Neural cell (in vitro differentiated cells): Measurements from ENCODE around the gene PRRX1.

Experiments used
- EZH2 ChIP-seq: fragments of 200-600, 300-800 bp; shearing (Covaris generic), sonication (generic); IDR thresholded peaks from 2 replicates; pipeline ENCODE4 v1.6.1; 2014; ENCODE audit warnings: antibody characterized with exemption, low read length, borderline replicate concordance, mild to moderate bottlenecking; ENCODE audit not compliant: insufficient read depth, poor library complexity, severe bottlenecking
- POLR2AphosphoS5 ChIP-seq: IDR thresholded peaks from 2 replicates; pipeline ENCODE4 v1.6.1; 2012
- RAD21 ChIP-seq: fragments of 450-650 bp; conservative IDR thresholded peaks from 2 replicates; pipeline ENCODE4 v1.6.1; 2014; ENCODE audit warnings: antibody characterized with exemption, mild to moderate bottlenecking, moderate library complexity
- TF ChIP-seq, protein P1 (sequence below): fragments of 450-650 bp; IDR thresholded peaks from 2 replicates; pipeline ENCODE4 v1.5.1; 2014; ENCODE audit warnings: antibody characterized with exemption, mild to moderate bottlenecking, moderate library complexity; ENCODE audit not compliant: poor library complexity, severe bottlenecking
- TF ChIP-seq, protein P2 (sequence below): IDR thresholded peaks from 2 replicates; pipeline ENCODE4 v1.6.1; 2012; ENCODE audit warnings: borderline replicate concordance

DNA sequence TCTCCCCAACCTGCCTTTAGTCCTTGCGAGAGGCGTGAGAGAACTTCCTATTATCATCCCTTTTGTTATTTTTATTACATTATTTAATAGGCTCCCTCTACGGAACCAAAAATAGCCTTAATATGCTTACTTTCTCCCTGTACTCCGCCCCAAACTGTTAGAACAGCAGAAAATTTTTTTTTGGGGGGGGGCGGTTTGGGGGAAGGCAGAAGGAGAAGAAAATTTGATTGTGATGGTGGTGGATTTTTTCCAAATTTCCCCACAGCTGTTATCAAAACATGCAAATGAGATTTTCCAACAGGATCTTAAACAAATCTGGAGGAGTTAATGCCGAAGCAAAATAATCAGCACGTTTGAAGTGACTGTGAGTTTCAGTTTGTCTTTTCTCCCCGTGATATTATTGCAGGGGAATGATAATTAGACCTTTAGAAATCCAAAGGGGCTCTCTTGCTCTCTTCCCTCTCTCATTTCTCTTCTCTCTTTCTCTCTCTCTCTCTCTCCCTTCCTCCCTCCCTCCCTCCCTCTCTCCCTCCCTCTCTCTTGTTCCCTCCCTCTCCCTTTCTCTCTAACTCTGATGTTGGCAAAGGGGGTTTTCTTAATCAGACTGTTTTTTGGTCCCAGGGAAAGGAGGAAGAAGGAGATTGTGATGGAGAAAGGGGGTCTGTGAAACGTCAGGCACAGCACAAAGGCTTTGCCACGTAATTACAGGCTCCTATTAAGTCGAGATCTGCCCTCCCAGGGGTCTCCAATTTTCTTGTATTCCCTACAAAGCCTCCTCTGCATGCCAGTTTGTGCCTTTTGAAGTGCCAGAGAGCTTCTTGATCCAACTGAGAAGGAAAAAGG, 1.1 kb upstream of the PRRX1 start:
- no peak for TF ChIP-seq RAD21
- TF ChIP-seq, protein P1, sequence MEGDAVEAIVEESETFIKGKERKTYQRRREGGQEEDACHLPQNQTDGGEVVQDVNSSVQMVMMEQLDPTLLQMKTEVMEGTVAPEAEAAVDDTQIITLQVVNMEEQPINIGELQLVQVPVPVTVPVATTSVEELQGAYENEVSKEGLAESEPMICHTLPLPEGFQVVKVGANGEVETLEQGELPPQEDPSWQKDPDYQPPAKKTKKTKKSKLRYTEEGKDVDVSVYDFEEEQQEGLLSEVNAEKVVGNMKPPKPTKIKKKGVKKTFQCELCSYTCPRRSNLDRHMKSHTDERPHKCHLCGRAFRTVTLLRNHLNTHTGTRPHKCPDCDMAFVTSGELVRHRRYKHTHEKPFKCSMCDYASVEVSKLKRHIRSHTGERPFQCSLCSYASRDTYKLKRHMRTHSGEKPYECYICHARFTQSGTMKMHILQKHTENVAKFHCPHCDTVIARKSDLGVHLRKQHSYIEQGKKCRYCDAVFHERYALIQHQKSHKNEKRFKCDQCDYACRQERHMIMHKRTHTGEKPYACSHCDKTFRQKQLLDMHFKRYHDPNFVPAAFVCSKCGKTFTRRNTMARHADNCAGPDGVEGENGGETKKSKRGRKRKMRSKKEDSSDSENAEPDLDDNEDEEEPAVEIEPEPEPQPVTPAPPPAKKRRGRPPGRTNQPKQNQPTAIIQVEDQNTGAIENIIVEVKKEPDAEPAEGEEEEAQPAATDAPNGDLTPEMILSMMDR, result no peak
- no peak for TF ChIP-seq POLR2AphosphoS5
- TF ChIP-seq EZH2, result no peak
- TF ChIP-seq, protein P2, sequence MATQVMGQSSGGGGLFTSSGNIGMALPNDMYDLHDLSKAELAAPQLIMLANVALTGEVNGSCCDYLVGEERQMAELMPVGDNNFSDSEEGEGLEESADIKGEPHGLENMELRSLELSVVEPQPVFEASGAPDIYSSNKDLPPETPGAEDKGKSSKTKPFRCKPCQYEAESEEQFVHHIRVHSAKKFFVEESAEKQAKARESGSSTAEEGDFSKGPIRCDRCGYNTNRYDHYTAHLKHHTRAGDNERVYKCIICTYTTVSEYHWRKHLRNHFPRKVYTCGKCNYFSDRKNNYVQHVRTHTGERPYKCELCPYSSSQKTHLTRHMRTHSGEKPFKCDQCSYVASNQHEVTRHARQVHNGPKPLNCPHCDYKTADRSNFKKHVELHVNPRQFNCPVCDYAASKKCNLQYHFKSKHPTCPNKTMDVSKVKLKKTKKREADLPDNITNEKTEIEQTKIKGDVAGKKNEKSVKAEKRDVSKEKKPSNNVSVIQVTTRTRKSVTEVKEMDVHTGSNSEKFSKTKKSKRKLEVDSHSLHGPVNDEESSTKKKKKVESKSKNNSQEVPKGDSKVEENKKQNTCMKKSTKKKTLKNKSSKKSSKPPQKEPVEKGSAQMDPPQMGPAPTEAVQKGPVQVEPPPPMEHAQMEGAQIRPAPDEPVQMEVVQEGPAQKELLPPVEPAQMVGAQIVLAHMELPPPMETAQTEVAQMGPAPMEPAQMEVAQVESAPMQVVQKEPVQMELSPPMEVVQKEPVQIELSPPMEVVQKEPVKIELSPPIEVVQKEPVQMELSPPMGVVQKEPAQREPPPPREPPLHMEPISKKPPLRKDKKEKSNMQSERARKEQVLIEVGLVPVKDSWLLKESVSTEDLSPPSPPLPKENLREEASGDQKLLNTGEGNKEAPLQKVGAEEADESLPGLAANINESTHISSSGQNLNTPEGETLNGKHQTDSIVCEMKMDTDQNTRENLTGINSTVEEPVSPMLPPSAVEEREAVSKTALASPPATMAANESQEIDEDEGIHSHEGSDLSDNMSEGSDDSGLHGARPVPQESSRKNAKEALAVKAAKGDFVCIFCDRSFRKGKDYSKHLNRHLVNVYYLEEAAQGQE, result no peak
